GM18505 (cell line): ENCODE results near the gene KLF6.

Experiments
- ATAC-seq: cut with Tn5 transposase; IDR thresholded peaks from one replicate; pipeline ENCODE4 v1.9.1; 2021; ENCODE audit not compliant: unreplicated experiment
- POLR2A ChIP-seq: IDR thresholded peaks from 4 replicates; pipeline ENCODE4 v1.6.1; 2011; ENCODE audit warnings: borderline replicate concordance; ENCODE audit not compliant: insufficient read depth, insufficient read length; ENCODE audit errors: extremely low read depth

The KLF6 gene

DNA sequence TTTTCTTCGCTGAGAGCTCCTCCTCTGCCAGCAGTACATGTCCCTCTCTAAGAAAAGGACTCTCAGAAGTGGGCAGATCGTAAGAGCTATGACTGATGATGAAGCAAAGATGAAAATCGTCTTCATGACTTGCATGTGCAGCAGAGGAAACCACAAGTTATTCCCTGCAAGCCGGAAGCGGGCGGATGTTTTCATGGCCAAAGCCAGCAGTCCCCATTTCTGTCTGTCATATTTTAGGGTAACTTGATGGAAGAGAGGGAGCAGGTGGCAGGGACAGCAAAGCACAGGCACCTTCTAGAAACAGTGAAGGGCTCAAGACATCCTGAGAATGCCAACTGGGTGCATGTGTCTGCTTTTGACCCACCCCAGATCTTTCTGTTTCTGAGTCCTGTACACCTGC is 19.9 kb downstream of the KLF6 start:
- no peak for ATAC-seq
- TF ChIP-seq POLR2A: no peak

DNA sequence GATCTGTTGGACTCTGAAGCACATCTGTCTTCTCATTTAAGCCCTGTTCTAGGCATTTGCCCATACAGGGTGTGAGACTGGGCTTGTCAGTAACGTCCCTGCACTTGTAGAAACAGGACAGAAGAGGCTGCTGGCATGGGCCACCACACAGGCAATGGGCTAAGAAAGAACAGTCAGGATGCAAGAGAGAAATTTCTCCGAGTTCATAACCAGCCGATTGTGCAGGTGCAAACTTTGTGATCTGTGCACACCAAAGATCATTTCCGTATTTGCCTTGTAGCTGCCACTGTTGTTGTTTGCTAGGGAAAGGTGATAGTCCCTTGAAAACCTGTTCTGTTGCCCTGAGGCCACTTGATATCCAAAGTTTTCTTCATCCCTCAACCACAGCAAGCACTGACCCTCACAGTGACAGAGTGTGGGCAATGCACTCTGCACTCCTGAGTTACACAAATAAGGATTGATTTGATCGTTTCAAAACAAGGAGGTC is 20.3 kb downstream of the KLF6 start:
- no peak for TF ChIP-seq POLR2A
- ATAC-seq: no peak

DNA sequence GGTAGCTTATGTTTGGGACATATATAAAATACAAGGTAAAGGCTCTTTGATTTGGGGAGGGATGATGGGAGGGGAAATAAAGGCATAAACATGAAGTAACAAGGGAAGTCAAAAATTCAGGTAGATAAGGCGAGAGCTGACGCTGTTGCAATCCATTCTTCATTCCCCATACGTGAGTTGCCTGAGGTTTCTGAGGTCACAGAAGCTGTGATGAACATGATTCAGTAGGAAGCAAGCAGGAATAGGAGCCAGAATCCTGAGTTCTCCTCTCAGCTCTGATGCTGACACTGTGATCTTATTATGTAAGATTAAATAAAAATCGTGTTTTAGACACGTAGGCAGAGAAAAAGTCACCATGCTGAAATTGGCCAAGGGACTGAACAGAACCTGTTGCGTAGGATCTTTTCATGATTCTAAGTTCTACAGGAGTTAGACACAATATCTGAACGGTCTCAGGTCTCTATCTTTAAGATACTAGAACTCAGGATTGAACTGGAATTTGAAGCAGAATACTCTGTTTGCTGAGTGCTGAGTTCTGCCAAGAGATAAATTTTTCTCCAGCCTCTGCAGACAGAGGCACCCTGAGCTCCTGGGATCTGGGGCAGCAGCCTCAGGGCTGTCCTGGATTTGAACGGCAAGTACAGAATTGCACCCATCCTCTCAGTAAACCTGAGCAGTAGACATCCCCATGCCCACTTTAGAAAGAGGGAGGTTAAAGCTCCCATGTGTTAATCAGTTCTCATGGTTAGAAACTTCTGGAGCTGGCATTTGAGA is 21.0 kb downstream of the KLF6 start:
- TF ChIP-seq POLR2A: no peak
- ATAC-seq: no peak

DNA sequence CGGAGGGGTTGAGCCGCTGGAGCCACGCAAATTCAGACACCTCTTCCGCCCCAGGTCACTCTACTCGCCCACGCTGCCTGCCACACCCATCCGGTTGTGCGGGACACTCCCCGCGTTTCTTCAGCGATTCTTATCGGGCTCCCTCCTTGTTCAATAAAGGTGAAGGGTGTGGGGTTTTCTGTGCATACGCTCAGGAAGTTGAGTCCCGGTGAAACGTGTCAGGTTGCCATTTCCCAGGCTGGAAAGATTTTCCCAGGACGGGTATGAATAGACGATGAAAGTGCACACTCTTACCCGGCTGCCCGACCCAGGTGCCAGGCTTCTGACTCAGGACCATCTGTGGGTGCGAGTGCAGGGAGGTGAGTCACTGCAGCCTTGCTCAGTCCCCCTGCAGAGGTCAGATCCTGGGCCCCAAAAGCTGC is 22.0 kb downstream of the KLF6 start:
- no peak for TF ChIP-seq POLR2A
- ATAC-seq: no peak

DNA sequence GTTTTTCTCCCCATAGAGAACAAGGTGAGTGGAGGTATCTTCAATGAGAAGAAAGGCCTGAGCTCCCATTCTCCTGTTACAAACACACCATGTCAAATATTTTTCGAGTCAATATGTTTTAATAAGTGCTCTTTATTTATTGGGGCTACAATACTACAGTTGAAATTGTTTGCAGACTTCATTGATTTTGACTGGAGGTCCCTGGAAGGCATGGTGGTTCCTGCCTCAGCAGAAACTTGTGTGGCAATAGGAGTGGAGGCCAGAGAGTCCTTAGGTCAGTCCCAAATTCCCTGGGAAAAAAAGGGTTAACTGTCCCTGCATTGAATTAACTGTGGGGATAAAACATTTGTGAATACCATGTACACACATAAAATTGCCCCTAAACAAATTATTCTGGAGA is 22.7 kb downstream of the KLF6 start:
- TF ChIP-seq POLR2A: no peak
- ATAC-seq: no peak

DNA sequence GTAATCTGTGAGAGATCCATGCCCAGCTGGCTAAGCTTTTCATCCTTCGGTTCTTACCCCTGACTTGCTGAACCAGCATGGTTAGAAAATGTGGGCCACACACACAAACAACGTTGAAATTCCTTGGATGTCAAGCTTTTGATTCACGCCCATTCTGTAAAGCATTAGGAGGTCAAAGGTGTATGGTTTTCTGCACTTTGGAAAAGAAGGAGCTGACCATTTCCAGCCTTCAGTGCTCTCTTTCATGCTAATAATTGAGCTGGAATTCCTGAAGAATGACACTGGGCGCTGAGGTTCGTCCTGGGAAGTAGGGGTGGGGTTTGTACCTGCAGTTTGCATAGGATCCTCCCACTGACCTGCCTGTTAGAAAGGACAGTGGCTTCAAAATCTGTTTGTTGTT is 23.1 kb downstream of the KLF6 start:
- ATAC-seq: no peak
- TF ChIP-seq POLR2A: no peak

DNA sequence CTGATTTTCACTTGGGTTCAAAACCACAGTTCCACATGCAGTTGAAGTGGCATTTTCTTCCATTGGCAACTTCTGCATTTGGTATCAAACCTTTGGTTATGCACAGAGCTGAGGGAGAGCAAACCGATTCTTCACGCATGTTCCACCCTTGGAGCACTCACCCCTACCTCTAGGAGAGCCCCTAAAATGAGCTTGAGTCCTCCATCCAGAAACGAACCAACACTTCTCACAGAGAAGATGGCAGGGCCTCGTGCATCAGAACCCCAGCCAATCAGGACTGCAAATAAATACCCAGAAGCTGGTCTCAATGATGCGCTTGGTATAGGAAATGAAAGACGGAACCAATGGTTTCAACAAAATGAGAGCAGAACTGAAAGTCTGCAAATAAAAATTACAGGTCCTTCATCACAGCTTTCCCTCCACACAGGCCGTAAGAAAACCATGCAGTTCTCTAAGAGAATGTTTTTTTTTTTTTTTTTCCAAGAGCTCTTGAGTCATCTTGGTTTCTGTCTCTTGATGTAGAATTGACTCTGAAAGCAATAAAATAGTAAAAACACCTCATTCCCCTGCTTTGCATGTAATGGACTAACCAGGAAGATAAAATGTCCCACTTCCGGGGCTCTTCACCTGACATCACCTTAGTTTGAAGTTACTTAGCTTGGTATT is 23.9 kb downstream of the KLF6 start:
- no peak for TF ChIP-seq POLR2A
- peak; percentile 61 for ATAC-seq

DNA sequence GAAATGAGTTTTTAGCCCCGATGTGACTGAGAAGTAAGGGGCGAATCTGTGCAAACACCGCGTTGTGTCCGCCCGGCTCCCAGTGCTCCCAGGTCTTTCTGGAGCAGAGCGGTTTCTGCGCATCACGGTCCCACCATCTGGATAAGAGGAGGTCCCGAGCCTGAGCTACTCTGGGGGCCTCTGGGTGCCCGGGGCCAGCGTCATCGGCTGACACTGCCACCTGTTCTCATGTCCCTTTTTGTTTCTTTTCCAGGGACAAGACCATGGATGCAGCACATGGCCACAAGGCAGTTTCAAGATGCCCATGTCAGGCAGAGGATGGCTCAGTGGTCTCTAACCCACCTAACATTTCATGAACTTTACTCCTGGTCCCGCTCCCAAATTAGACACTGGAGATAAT is 24.9 kb downstream of the KLF6 start:
- no peak for ATAC-seq
- TF ChIP-seq POLR2A: no peak

DNA sequence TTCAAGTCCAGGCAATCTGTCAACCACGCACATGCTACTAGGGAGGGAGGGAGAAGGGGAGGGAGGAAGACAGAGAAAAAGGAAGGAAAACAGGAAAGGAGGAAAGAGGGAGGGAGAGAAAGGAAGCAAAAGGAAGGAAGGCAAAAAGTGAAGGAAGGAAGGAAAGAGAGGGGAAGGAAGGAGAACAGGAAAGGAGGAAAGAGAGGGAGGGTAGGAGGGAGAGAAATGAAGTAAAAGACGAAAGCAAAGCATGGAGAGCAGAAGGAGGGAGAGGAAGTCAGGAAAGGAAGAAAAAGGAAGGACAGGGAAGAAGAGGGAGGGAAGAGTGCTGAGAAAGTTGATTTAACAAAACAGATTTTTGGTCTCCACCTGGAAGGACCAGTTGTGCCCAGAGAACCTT is 25.6 kb downstream of the KLF6 start:
- TF ChIP-seq POLR2A: no peak
- no peak for ATAC-seq

DNA sequence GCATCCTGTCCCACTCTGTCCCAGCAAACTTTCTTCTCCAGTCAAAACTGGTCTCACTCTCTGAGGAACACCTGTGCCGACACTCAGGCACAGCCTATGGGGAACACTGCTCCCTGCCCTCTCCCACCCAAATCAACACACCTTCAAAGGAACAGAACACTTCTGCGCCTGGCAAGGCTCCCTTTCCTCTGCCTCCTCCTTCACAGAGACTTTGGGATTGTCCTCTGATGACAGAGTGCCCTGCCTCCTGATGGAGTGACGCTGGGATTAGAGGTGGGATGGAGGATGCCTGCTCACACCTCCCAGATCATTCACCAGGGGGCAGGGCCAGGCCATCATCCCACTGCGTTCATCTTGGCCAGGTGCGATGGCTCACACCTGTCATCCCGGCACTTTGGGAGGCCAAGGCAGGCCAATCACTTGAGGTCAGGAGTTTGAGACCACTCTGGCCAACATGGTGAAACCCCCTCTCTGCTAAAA is 26.5 kb downstream of the KLF6 start:
- ATAC-seq: no peak
- no peak for TF ChIP-seq POLR2A

DNA sequence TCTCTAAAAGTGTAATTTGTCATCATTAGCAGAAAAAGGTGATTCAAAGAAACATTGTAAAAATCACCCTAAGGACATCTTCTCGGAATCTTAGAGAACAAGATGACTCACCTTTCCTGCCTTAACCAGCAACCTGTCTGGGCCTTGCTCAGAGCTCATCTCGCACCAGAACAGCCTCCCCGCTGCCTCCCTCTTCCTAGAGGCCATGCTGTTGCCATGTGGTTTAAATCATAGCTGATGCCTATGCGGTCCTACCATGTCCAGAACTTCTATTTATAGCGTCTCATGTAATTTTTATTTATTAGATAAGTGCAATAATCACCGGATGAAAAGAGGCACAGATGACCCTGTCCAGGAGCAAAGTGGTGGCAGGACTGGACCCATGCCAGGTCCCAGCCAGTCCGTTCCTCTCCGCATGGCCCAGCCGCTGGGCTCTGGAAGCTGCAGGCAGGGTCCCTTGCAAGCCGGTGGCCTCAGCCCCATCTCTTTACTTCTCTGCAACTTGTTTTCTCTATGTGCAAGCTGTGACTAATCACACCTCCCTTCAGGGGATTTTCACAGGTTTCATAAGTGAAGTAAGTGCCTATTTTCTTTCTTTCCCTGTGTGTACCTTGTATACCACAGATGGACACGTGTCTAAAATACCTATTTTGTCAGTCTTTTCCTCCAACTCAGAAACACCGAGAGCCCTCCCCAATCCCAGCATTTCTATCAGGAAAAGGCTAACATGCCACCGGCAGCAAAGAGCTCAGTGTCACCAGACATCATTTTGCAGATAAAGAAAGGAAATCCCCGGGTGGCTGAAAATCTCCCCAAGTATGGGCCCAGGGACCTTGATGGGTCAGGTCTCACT is 27.1 kb downstream of the KLF6 start:
- TF ChIP-seq POLR2A: peak; percentile 21
- ATAC-seq: peak; percentile 79

DNA sequence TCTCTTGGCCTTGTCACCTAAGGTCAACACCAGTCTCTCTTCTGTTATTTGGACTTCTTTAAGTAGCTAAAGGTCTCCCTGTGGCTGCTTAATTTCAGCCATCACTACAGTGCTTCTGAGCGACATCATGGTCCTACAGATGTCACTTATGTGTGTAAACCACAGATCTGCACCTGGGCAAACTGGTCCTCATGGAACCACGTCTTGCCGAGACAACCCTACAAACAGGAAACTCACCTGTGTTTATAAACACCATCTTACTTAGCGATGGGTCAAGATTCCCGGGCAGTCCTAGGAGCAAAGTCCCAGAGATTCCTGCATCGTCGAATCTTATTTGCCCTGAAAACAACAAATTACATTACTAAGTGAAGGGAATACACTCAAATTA is 27.8 kb downstream of the KLF6 start:
- ATAC-seq: no peak
- no peak for TF ChIP-seq POLR2A

DNA sequence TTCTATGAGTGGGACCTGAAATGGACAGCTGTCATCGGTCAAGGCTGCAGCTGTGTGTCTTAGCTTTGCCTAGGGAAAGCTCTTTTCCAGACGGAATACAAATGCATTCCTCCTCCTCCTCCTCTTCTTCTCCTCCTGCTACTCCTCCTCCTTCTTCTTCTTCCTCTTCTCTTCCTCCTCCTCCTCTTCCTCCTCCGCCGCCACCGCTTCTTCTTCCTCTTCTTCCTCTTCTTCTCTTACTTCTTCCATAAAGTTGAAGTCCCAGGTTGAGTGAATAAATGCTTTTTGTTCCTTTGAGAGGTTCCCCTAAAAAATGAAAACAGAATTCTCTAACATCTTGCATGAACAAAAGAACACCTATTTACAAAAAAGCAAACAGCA is 28.7 kb downstream of the KLF6 start:
- TF ChIP-seq POLR2A: no peak
- ATAC-seq: no peak
